HG03095 (cell line): ENCODE measurements around the gene SLC25A48.
"Not testable (repeated sequence)": the region's sequence is repeated elsewhere in the genome, so short reads cannot be mapped to it uniquely, and the experiment has no call there.

ENCODE experiments used
- ATAC-seq: cut with Tn5 transposase; IDR thresholded peaks from one replicate; pipeline ENCODE4 v1.9.1; 2021; ENCODE audit warnings: moderate library complexity; ENCODE audit not compliant: unreplicated experiment

The SLC25A48 gene

GRCh38 chr5:135851915-135852845, 17.7 kb downstream of the SLC25A48 start:
- no peak for ATAC-seq

GRCh38 chr5:135857630-135858311, 23.3 kb downstream of the SLC25A48 start:
- ATAC-seq, result no peak

- not testable (repeated sequence) for ATAC-seq
These were observed 24.7 kb downstream of the SLC25A48 start for GRCh38 chr5:135859186-135859585.

GRCh38 chr5:135859641-135860040, 25.2 kb downstream of the SLC25A48 start:
- no peak for ATAC-seq

- no peak for ATAC-seq
These were observed 27.2 kb downstream of the SLC25A48 start for GRCh38 chr5:135861641-135862040.

- no peak for ATAC-seq
These were observed 27.6 kb downstream of the SLC25A48 start for GRCh38 chr5:135862086-135862485.

GRCh38 chr5:135862744-135863143, 28.3 kb downstream of the SLC25A48 start:
- ATAC-seq, result no peak

- ATAC-seq, result no peak
These were observed 30.3 kb downstream of the SLC25A48 start for GRCh38 chr5:135864503-135865435.

- ATAC-seq, result no peak
These were observed 31.6 kb downstream of the SLC25A48 start for GRCh38 chr5:135866016-135866415.

- ATAC-seq, result no peak
These were observed 33.1 kb downstream of the SLC25A48 start for GRCh38 chr5:135867599-135867998.

GRCh38 chr5:135868681-135869080, 34.2 kb downstream of the SLC25A48 start:
- ATAC-seq, result no peak

GRCh38 chr5:135869276-135869675, 34.8 kb downstream of the SLC25A48 start:
- ATAC-seq, result no peak

GRCh38 chr5:135869935-135870334, 35.5 kb downstream of the SLC25A48 start:
- no peak for ATAC-seq

GRCh38 chr5:135871268-135871915, 36.9 kb downstream of the SLC25A48 start:
- no peak for ATAC-seq

GRCh38 chr5:135873831-135874230, 39.4 kb downstream of the SLC25A48 start:
- no peak for ATAC-seq

GRCh38 chr5:135874461-135874860, 40.0 kb downstream of the SLC25A48 start:
- ATAC-seq, result no peak

GRCh38 chr5:135875567-135875966, 41.1 kb downstream of the SLC25A48 start:
- no peak for ATAC-seq

- no peak for ATAC-seq
These were observed 41.7 kb downstream of the SLC25A48 start for GRCh38 chr5:135876146-135876545.

- no peak for ATAC-seq
These were observed 43.2 kb downstream of the SLC25A48 start for GRCh38 chr5:135877570-135878155.

- no peak for ATAC-seq
These were observed 43.7 kb downstream of the SLC25A48 start for GRCh38 chr5:135878156-135878620.
